ENCODE results near the gene TRABD2A. TPM values are rescaled to one million over a fixed set of nuclear protein-coding genes. Genes with fewer than 3 reads are reported as not detected.
"Not testable (repeated sequence)": the region's sequence is repeated elsewhere in the genome, so short reads cannot be mapped to it uniquely, and the experiment has no call there.

TRABD2A gene
- total RNA-seq, 1 donor from 2014 or later = 2.0 TPM

- H3K4me1 Mint-ChIP-seq (ENCODE audit: low read depth) = no peaks in the 10 kb centered on the region
- no peak for TF ChIP-seq CTCF (IDR thresholded peaks at IDR 0.05; ENCODE audit: unreplicated experiment)
- H3K27ac Mint-ChIP-seq = no peak overlapping the region
- no peaks in the 10 kb centered on the region for H3K9me3 Mint-ChIP-seq (ENCODE audit: low read depth)
- H3K4me3 Mint-ChIP-seq (ENCODE audit: low read depth) = no peak overlapping the region
- DNase-seq (ENCODE audit: low spot score, unreplicated experiment) = no peak
- H3K36me3 Mint-ChIP-seq (ENCODE audit: insufficient read depth) = no peaks in the 10 kb centered on the region
- peaks cover 10% of the 10 kb centered on the region for H3K27me3 Mint-ChIP-seq
Observed at GRCh38 chr2:84870306-84870705, 10.6 kb downstream of the TRABD2A start.

GRCh38 chr2:84868327-84868726, 12.6 kb downstream of the TRABD2A start:
- not testable (repeated sequence) for DNase-seq (ENCODE audit: low spot score, unreplicated experiment); H3K4me1 Mint-ChIP-seq (ENCODE audit: low read depth); H3K27ac Mint-ChIP-seq; H3K36me3 Mint-ChIP-seq (ENCODE audit: insufficient read depth); H3K4me3 Mint-ChIP-seq (ENCODE audit: low read depth); H3K9me3 Mint-ChIP-seq (ENCODE audit: low read depth)
- peaks cover 10% of the 10 kb centered on the region for H3K27me3 Mint-ChIP-seq

- Mint-ChIP-seq H3K27ac (no peak overlapping the region), H3K4me1 (ENCODE audit: low read depth) (no peaks in the 10 kb centered on the region), H3K27me3 (peaks cover 10% of the 10 kb centered on the region), H3K9me3 (ENCODE audit: low read depth) (no peaks in the 10 kb centered on the region), H3K4me3 (ENCODE audit: low read depth) (no peak overlapping the region), H3K36me3 (ENCODE audit: insufficient read depth) (no peaks in the 10 kb centered on the region)
- TF ChIP-seq CTCF (IDR thresholded peaks at IDR 0.05; ENCODE audit: unreplicated experiment) = no peak
- no peak for DNase-seq (ENCODE audit: low spot score, unreplicated experiment)
Observed at GRCh38 chr2:84866122-84866521, 14.8 kb downstream of the TRABD2A start.

- Mint-ChIP-seq H3K9me3 (ENCODE audit: low read depth) (no peaks in the 10 kb centered on the region), H3K4me1 (ENCODE audit: low read depth) (no peaks in the 10 kb centered on the region), H3K4me3 (ENCODE audit: low read depth) (no peak overlapping the region), H3K27ac (no peak overlapping the region), H3K27me3 (peaks cover 7% of the 10 kb centered on the region), H3K36me3 (ENCODE audit: insufficient read depth) (no peaks in the 10 kb centered on the region)
- DNase-seq (ENCODE audit: low spot score, unreplicated experiment) = no peak
- TF ChIP-seq CTCF (IDR thresholded peaks at IDR 0.05; ENCODE audit: unreplicated experiment) = no peak
Observed at GRCh38 chr2:84865181-84865783, 15.6 kb downstream of the TRABD2A start.

GRCh38 chr2:84862006-84862405, 18.9 kb downstream of the TRABD2A start:
- Mint-ChIP-seq H3K4me3 (ENCODE audit: low read depth) (no peak overlapping the region), H3K27ac (no peak overlapping the region), H3K9me3 (ENCODE audit: low read depth) (no peaks in the 10 kb centered on the region), H3K27me3 (peaks cover 13% of the 10 kb centered on the region), H3K4me1 (ENCODE audit: low read depth) (no peaks in the 10 kb centered on the region), H3K36me3 (ENCODE audit: insufficient read depth) (no peaks in the 10 kb centered on the region)
- TF ChIP-seq CTCF (IDR thresholded peaks at IDR 0.05; ENCODE audit: unreplicated experiment) = no peak
- DNase-seq (ENCODE audit: low spot score, unreplicated experiment) = no peak

GRCh38 chr2:84861539-84861938, 19.3 kb downstream of the TRABD2A start:
- no peaks in the 10 kb centered on the region for H3K4me1 Mint-ChIP-seq (ENCODE audit: low read depth)
- H3K4me3 Mint-ChIP-seq (ENCODE audit: low read depth) = no peak overlapping the region
- H3K36me3 Mint-ChIP-seq (ENCODE audit: insufficient read depth) = no peaks in the 10 kb centered on the region
- H3K27me3 Mint-ChIP-seq = peaks cover 15% of the 10 kb centered on the region
- no peak for DNase-seq (ENCODE audit: low spot score, unreplicated experiment)
- no peak overlapping the region for H3K27ac Mint-ChIP-seq
- no peak for TF ChIP-seq CTCF (IDR thresholded peaks at IDR 0.05; ENCODE audit: unreplicated experiment)
- no peaks in the 10 kb centered on the region for H3K9me3 Mint-ChIP-seq (ENCODE audit: low read depth)

Measured in progenitor cell of endocrine pancreas (in vitro differentiated cells).